GM21529 (cell line): Measurements from ENCODE around the gene BID.

Experiments used
- ATAC-seq: cut with Tn5 transposase; IDR thresholded peaks from one replicate; pipeline ENCODE4 v1.9.1; 2021; ENCODE audit not compliant: unreplicated experiment

The BID gene

DNA sequence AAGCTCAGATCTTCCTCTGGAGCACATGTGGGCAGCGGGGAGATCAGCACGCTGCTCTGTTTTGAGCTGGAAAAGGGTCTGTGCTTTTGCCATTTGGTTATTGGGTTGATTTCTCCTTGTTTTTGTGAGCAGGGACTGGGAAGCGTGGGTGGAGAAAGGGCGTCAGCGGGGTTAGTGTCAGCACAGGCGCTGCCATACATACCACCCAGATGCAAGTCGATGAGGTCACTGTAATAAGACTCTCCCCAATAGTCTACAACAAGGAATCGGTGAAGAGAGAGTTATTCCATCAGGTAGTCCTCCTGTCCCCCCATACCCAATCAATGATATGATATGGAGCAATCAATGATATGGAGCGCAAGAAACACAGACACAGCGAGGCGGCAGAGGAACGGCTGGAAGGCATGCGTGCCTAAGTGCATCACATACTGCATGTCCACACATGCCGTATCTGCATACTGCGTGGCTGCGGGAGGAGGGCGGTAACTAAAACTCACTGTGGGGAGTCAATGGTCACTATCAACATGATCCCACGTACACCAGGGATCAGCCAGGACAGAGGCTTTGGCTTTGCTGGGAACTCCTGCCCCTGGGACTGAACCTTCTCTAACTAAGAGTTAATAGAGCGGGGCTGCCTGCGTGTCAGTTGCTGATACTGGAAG, 29.5 kb upstream of the BID start:
- ATAC-seq, result no peak

DNA sequence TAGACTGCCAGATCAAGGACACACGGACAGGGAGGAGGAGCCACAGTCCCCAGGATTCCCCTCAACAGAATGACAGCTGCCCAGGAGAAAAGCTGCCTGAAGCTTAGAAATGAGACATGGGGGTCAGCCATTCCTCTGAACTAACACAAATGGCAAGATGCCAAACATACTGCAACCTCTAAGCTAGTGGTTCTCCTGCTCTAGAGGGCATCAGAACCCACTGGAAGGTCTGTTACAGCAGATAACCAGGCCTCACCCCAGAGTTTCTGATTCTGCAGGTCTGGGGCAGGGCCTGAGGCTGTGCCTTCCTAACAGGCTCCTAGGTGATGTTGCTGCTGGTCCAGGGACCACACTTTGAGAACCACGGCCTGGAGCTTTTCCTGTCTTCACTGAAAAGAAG, 28.6 kb upstream of the BID start:
- no peak for ATAC-seq

DNA sequence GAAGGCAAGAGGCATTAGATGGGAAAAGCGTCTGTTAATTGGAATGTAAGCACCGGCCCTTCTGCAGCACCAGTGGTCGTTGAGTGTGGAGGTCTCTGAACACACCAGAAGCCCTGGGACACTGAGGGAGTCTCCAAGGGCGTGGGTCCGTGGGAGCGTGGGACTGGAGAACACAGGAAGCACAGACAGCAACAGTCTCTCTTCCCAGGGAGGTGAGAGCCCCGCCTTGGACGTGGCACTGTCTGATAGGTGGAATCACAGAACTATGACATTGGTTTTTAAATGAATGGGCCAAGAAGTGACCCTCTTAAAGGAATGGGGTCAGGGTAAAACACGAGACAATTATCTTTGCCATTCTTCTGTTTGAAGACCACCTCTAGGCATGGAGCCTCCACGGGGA, 28.1 kb upstream of the BID start:
- no peak for ATAC-seq

DNA sequence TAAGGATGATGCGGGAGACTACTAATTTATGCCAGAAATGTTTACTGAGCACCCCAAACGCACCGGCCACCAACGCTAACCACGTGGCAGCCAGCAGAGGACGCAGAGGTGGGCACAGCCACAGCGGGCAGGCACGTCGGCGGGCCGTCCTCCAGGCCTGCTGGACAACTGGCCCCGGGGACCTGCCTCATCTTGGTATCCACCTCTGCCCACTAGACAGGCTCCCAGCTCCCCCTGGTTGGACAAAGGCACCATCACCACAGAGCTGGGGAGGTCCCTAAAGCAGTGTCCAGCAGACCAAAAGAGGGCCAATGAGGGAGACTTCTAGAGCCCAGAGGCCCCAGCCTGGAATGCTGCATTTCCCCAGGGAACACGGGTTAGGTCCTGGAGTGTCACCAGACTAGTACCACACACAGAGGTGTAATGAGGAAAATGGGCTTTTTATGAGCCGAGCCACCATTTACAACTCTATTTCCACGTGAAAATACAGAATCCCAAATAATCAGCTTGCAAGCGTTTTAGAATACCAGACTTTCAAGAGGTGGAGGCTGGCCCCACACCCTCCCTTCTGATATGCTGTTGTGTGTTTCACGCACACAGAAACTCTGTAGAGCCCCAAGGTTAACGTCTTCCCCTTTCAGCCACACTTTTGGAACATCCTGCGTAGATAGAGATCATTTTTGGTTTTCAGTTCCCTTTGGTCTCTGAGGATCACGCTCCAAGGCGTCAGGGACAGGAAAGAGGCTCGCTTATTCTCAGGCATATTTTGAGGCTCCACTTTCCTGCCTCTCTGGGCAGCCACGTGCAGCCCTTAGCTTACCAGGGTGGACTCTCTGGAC, 23.7 kb upstream of the BID start:
- peak; percentile 68 for ATAC-seq

DNA sequence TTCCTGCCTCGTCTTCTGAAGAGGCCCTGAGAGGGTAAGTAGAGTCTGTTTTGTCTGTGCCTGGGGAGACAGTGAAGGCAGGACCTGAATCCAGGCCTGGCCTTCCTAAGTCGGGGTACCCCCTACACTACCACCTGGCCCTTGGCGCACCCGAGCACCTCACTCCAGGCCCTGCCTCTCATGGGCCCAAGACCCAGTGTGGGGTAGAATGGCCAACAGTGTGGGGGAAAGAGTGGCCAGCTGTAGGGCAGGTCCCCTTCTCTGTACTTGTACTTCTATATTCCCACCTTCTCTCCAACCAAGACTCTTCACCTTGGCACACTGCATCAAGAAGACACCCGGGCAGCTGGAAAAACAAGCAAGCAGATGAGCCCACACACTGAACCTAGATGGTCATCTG, 22.4 kb upstream of the BID start:
- ATAC-seq, result no peak

DNA sequence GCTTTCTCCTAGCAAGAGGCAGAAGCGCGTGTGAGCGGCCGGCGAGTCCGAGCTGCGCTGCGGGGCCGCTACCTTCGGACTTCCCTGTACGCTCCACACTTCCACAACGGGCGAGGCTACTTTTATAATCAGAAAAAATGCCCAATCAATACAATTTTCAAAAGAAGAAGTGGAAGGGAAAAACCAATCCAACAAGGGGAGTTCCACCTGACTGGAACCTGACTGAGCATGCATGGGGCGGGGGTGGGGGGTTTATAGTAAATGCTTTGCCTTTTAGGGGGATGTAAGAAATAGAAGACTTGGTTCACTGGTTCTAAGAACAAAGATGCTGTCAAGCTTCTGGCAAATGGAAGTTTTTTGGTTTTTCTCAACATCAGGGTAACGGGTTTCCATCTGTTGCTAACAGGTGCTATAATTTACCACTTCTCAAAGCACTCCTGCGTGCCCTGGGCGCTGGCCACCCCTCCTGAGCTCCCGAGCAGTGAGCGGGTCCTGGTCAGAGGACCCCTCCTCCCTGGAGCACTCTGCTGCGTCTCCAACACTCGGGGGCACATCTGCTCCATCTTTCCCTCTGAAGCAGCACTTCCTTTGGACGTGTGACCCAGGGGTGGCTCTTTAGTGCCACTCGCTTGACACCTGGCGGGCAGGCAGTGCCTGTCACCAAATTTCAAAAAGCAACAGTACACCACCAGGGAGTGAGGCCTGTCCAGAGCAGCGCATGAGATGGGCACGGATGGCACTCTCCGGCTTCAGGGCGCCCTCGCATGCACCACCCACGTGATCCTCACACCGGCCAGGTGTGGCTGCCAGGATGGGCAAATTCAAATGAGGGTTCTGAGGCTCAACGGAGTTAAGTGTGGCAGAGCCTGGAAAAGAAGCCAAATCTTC, 21.6 kb upstream of the BID start:
- no peak for ATAC-seq

DNA sequence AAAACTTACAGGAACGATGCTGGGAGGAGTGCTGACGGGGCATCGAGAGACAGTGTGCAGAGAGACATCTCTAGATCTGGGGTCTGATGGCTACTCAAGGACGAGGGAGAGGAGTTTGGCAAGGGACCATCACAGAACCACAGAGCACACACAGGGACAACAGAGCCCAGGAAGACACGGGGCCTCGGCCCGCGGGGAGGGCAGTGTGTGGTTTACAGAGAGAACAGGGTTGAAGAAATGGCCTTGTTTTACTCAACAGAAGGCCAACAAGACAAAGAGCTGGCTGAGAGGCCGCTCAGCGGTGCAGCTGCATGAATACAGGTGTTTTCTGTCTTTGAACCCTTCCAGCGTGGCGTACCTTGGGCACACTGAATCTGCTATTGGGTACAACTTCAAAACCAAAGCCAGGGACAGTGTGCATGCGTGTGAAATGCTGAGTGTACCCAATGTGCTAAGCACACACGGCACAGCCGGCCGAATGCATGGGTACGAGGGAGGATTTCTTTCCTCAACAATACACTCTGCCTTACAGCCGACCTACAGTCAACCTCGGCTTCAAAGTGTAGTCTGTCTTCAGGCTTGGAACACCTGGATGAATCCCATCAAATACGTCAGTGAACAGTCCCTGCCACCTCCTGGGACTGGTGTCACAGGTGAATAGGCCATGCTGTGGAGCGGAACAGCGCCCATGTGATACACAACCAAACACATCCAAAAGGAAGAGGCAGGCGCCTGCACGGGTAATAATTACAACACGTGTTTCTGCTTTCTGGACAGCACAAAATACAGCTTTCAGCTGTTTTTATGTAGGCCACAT, 20.7 kb upstream of the BID start:
- ATAC-seq, result no peak

DNA sequence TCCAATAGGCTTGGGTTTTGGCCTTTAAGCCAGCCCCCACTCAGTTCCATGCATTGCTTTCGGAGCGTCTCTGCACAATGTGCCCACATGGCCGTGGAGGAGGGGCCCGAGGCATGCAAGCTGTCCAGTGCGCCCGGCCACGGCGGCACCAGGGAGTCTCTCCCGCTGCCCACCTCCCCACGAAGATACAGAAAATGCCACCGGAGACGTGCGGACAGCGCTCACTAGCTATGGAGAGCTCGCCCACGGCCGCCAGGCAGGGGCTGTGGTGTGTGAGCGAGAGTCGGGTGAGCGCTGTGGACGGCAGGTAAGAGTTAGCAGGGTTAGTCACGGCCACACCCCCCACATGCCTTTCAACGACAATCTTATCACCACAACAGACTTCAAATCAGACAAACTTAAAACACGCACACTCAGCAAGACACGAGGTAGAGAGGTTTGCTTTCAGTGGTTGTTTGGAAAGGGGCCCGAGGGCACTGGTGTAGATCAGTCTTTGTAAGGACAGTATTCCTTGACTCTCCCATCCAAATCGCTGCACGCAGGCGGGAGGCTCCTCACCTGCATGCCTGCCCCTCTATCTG, 18.7 kb upstream of the BID start:
- no peak for ATAC-seq

DNA sequence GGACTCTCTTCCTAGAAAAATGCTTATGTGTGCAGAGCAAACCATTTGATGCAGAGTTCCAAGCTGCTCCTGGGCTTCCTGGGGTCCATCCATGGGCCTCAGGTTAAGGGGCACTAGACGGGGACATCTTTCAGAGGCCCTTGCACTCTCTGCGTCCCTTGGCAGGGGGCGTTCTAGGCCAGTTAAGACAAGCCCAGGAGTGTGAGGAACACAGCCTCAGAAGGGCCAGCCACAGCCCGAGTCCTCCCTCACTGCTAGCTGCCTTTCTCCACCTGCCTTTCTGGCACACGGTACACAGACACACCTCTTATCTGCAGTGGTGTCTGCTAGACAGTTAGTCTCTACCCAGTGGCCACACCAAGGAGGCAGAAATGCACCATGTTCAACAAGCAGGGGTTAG, 18.0 kb upstream of the BID start:
- no peak for ATAC-seq

DNA sequence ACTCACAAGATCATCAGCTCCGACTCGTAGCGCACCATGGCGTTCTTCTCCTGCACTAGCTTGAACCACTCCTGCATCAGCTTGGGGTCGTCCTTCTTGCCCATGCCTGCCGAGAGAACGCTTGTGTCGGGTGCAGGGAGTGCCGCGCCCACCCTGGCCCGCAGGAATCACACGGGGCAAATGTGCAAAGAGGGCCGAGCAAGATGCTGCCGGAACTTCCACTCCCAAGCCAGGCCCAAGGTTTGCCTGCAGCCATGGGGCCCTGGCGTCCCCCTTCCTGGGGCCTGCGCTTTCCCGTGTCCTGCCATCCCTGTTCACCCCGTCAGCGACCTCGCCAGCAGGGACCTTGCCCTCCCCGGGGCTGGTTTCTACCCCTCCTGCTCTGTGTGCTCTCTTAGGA, 16.9 kb upstream of the BID start:
- ATAC-seq, result no peak

DNA sequence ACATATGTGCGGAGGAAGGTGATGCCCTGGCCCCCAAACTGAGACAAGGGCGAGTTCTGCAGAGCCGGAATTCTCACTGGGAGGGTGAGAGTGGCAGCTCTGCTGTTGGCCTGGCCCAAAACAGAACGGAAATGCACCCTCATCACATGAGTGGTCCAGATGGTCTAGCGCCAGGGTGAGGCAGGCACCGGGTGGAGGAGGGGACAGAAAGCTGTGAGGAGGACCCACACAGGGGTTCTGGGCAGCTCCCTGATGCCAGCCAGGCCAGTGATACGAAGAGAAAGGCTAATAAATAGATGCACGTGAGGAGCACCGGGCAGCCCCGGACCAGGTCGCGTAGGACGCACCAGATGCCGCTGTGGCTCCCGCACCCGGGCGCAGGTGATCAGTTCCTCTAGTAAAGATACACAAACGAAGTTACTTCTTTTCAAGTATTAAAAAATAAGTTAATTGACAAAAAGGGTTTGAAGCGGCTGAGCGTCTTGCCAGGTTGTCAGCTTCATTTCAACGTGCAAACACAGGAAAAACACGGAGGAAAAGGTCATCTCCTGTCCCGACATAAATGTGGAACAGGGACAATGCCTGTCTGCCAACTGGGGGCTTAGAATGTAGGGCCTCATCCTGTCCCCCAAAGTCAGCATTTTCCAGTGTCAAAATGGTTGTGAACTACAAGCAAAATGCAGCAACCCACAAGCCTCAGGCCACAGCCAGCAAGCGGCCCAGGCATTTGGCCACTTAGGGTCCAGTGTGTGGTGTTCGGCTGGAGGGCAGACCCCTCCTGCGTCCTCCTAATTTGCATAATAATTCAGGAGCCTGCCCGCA, 15.3 kb upstream of the BID start:
- ATAC-seq, result no peak

DNA sequence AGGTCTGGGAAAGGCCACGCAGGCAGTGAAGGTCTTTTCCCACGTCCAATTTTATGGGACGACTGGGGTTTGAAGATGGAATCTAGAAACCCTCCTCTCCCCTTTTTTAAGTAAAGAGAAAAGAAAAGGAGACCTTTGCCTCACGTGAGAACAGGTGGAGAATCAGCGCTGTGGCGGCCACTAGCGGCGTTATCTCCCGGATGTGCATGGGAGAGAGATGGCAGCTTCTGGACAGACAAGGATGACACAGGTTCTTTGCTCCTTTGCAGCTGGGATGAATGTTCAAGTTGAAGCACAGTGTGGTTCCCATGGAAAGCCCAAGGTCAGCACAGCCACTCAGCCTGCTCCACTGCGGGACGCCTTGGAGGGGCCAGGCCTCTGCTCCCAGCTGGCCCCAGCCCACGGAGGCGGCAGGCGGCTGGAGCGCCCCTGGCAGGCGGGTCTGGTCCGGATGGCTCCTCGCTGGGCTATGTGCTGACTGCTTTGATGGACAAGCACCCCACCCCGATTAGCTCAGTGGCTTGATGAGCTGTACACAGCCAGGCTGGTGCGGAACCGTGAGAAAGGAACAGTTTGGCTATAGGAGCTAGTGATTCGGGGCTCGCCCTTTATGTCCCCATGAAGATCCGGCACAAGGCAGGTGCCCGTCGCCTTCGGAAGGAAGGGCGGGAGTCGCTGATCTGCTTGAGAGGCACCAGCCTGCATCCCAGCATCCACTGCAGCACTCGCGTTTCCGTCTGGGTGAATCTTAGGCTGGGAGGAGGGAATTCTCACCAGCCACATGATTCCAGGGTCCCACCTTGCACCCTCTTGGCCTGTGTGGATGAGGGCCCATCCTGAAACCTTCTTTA, 14.5 kb upstream of the BID start:
- no peak for ATAC-seq

DNA sequence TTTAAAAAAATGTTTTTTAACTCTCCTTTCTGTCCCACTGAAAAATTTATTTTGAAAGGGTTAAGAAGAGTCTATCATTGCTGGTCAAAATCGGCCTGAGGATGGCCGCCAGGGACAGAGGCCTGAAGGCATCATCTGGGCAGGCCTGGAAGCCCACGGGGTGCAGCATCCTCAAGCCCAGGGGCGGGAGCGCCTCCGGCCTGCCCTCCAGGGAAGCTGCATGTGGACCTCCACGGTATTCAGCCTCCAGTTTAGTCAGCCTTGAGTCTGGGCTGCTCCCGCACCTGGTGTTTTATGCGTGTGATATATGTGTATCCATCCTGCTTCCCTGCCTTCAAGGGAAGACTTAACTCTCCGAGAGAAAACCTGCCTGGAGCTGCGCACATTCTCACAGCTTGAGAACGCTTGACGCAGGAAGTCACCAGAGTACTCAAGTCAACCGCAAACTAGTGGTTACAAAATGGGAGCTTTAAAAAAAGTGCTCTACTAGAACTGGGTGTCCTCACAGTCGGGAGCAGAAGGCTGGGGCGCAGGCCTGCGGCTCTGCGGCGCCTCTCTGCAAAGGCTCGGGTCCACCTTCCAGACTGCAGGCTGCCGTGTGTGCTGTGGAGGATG, 13.6 kb upstream of the BID start:
- no peak for ATAC-seq

DNA sequence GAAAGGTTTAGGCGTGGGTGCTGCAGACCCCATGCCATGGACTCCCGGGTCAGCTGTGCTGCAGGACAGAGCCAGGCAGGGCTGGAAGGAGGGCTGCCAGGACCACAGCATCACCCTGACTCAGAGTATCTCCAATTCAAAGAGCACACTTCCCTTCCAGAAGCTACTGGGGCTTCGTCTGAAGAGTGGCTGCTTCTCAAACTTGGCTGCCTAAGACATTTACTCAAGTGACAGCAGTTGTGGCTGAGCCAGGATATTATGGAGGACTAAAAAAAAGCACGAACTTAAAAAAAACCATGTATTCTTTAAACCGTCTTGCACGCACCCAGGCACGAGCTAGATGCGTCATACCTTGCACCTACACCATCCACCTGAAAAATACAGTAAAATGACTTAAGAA, 13.0 kb upstream of the BID start:
- ATAC-seq, result no peak

DNA sequence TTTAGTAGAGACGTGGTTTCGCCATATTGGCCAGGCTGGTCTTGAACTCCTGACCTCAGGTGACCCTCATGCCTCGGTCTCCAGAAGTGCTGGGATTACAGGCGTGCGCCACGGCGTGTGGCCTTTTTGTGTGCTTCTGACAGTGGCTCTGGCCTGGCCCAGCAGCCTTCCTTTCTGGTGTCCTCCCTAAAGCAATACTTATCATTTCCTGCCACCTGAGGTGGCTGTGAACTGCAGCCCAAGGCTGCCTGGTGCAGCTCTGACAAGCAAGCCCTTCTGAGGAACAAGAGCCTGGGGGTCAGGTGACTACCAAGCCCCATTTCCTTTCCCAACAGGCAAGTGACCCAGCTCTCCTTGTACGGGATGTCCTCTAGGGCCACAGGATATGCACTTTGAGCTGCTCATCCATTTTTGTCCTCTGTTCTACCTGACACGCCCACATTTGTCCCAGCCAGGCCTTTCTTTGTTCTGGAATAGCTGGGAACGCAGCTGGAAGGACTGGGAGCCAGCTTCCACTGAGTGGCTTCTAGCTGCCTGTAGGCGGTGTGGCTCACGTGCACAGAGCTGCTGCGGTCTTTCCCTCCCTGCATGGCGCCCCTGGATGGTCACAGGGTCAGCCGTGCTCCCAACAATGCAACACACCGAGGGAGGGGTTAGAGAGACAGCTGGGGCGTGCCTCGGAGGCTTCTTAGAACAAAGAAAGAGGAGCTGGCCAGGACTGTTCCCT, 12.3 kb upstream of the BID start:
- ATAC-seq, result no peak

DNA sequence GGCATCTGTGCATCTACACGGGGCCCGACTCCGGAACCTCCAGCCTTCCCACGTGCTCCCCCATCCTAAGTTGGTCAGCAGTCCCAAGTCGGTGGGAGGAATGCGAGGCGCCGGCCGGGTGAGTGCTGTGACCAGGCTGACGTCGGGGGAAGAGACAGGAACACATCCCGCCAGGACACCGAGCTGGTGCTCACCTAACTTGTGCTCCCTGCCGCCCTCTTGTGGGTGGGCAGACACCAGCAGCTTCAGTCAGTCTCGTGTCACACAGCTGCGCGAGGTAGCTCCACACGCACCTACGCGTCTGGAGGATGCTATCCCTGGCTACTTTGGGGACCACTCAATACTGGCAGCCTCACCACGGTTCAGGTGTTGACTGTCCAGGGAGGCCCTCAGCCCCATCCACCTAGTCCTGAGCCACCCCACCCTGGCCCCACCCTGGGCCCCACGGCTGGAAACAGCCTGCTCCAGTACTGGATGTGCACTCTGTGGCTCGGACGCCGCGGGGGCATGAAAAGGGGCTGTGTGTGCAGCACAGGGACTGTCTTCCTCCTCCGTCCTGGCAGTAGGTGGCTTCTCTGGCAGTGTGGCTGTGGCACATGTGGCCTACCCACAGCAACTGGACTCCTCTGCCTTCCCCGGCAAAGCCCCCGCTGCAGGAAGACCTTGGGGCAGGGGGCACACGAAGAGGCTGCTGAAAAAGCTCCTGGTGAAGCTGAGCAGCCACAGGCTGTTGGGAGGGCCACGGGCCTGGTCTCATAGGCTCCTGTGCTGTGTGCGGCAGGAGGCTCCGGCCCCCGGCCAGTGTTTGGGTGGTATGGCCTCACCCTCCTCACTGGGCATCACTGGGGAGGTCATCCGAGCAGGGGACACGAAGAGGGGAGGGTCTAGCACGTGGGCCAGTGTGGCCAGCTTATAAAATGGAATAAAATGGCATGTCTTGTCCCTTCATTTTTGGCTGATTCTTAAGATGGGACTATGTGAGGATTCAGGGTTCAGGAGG, 11.2 kb upstream of the BID start:
- no peak for ATAC-seq
